ENCODE results near the gene NSMCE4A. TPM values are rescaled to one million over a fixed set of nuclear protein-coding genes. Genes with fewer than 3 reads are reported as not detected.
"Not testable (repeated sequence)": the region's sequence is repeated elsewhere in the genome, so short reads cannot be mapped to it uniquely, and the experiment has no call there.

The NSMCE4A gene
- total RNA-seq, 1 experiment from 2014 or later: 85.0 TPM

DNA sequence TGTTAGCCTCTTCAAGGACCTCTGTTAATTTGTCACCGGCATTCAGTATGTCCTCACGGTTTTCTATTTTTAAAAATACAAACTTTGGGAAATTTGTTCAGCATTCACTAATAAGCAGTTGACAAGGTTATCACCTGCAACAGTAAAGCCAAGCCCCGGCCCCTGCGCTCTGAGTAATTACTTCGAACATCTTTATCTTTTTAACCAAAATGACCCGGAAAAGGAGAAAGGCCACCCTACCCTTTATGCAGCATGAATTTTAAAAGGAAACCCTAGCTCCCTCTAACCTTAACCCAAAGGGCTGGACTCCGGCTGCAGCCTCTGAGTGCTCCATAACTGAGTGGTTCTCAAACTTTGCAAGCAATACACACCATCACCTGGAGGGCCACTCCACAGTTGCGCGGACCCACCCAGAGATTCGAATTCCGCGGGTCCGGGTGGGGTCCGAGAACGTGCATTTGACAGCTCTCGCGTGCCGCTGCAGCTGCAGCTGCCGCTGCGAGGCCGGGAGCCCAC, 940 bp downstream of the NSMCE4A start:
- H3K4me3 ChIP-seq (ENCODE audit: insufficient read depth, low read depth, low read length): peak overlapping the region; percentile 83
- H3K36me3 ChIP-seq (replicated peaks; ENCODE audit: control insufficient read depth, insufficient read depth, low read length): no peaks in the 10 kb centered on the region
- no peak for DNase-seq
- H3K27me3 ChIP-seq (ENCODE audit: control insufficient read depth, insufficient read depth, low read length): no peaks in the 10 kb centered on the region

DNA sequence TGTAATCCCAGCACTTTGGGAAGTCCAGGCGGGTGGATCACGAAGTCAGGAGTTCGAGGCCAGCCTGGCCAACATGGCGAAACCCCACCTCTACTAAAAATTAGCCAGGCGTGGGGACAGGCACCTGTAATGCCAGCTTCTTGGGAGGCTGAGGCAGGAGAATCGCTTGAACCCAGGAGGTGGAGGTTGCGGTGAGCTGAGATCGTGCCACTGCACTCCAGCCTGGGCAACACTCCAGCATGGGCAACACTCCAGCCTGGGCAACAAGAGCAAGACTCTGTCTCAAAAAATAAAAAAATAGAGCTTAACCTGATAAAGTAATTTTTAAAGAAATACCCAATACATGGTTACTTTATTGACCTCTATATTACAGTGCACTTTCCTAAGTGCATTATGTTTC, 5.9 kb downstream of the NSMCE4A start:
- not testable (repeated sequence) for H3K36me3 ChIP-seq (replicated peaks; ENCODE audit: control insufficient read depth, insufficient read depth, low read length); DNase-seq; H3K4me3 ChIP-seq (ENCODE audit: insufficient read depth, low read depth, low read length); H3K27me3 ChIP-seq (ENCODE audit: control insufficient read depth, insufficient read depth, low read length)

DNA sequence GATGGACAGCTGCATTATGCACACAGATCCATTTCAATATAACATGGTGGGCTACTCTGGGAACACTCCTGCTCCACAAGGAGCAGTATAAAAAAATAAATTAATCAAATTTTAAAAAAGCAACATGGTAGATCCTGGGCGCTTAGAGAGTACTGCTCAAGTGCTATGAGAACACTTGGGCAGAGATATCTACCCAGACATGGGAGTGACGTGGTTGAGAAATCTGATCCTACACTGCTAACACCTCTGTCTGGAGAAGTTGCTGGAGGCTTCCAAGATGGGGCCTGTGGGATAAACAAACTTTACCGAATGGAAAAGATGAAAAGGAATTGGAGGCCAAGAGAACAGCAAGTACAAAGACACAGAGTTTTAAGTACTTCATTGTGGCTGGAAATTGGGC, 9.0 kb downstream of the NSMCE4A start:
- DNase-seq: no peak
- H3K27me3 ChIP-seq (ENCODE audit: control insufficient read depth, insufficient read depth, low read length): no peaks in the 10 kb centered on the region
- H3K36me3 ChIP-seq (replicated peaks; ENCODE audit: control insufficient read depth, insufficient read depth, low read length): peaks cover 9% of the 10 kb centered on the region
- no peak overlapping the region for H3K4me3 ChIP-seq (ENCODE audit: insufficient read depth, low read depth, low read length)

DNA sequence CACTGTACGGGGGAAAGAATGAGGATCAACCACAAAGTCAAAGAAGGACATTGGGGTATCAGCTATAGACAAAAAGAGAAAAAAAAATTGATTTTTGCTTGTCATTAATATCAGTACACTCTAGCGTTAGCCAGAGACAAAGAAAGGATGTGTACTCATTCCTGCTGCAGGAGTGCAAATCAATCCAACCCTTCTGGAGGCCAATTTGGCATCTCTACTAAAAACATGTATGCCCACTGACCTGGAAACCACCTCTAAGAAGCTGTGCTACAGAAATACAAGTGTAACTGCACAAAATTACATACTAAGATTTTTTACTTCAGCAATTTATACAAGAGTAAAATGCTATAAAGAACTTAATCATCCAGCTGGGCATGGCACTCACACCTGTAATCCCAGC, 13.6 kb downstream of the NSMCE4A start:
- H3K4me3 ChIP-seq (ENCODE audit: insufficient read depth, low read depth, low read length): no peak overlapping the region
- no peaks in the 10 kb centered on the region for H3K27me3 ChIP-seq (ENCODE audit: control insufficient read depth, insufficient read depth, low read length)
- H3K36me3 ChIP-seq (replicated peaks; ENCODE audit: control insufficient read depth, insufficient read depth, low read length): peaks cover 3% of the 10 kb centered on the region

DNA sequence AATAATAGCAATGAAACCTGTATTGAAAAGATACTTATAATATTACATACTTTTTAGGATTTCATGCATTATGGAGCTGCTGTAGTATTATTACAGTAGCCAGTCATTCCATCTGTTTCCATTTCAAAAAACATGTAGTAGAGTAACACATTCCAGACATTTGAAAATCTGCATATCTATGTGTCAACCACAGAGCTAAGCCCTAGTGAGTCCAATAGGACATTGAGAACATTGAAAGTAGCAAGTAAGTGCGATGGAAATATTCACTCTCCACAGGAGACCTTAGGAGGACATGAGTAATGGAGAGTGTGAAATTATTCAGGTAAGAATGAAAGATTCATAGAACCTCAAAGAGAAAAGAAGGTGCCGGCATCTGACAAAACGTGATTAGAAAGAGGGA, 15.3 kb downstream of the NSMCE4A start:
- no peaks in the 10 kb centered on the region for H3K27me3 ChIP-seq (ENCODE audit: control insufficient read depth, insufficient read depth, low read length)
- no peak overlapping the region for H3K4me3 ChIP-seq (ENCODE audit: insufficient read depth, low read depth, low read length)
- H3K36me3 ChIP-seq (replicated peaks; ENCODE audit: control insufficient read depth, insufficient read depth, low read length): peaks cover 2% of the 10 kb centered on the region
- DNase-seq: no peak

More for the DNA sequence above, 13.6 kb downstream of the NSMCE4A start:
- DNase-seq: no peak

DNA sequence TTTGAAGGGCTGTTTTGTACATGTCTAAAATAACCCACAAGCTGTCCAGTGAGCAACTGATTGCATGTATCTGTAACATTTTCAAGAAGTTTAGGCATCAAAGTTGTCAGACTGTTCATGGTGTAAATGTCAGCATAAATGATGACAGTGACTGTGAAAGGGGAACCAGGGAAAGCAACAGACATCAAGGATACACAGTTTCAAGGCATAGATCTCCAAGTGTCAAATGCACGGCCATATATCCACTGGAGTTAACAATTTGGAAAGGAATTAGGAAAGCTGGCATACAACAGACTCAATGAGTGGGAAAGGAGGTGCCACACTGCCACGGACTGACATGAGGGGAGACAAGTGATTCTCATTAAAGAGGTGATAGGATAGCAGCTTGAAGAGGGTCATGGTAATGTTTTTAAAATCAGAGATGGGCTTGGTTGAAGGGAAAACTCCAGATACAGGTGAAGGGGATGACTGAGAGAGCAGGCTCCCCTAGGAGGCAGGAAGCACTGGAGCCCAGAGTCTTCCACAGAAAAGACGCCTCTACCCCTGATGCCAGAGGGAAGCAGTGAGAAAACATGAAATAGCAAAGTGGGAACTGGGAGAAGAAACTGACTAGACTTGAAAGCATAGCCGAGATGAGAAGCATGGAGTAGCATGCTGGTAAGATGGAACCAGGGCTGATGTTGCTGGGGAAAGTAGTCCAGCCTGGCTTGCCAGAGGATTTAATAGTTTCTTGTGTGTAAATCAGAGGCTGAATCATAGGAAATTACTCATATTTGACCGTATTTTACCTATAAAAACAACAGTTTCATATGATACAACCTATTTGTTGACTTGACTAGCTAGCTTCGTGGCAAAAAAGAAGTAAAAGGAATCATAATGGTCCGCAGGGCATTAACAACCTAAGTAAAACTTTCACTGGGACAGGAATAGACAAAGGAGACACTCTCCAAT, 18.6 kb downstream of the NSMCE4A start:
- DNase-seq: no peak
- no peaks in the 10 kb centered on the region for H3K27me3 ChIP-seq (ENCODE audit: control insufficient read depth, insufficient read depth, low read length)
- peaks cover 2% of the 10 kb centered on the region for H3K36me3 ChIP-seq (replicated peaks; ENCODE audit: control insufficient read depth, insufficient read depth, low read length)
- no peak overlapping the region for H3K4me3 ChIP-seq (ENCODE audit: insufficient read depth, low read depth, low read length)

DNA sequence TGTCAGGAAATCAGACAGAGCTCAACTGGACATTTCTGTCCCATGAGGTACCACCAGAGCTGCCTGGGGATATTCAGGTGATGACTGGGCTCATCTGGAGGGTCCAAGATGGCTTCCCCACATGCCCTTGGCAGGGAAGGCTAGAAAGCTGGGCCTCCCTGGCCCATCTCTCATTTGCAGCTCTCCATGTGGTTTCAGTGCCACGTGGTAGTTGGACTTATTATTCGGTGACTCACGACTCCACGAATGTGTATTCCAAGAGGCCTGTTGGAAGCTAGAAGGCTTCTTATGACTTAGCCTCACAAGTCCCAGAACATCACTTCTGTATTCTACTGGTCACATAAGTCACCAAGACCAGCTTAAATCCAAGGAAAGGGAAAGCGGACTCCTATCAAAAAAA, 22.8 kb downstream of the NSMCE4A start:
- DNase-seq: no peak
- Histone ChIP-seq H3K36me3 (replicated peaks; ENCODE audit: control insufficient read depth, insufficient read depth, low read length) (no peaks in the 10 kb centered on the region; the same call in 1 of the 2 replicates), H3K27me3 (ENCODE audit: control insufficient read depth, insufficient read depth, low read length) (no peaks in the 10 kb centered on the region; the same call in 1 of the 2 replicates), H3K4me3 (ENCODE audit: insufficient read depth, low read depth, low read length) (no peak overlapping the region)

DNA sequence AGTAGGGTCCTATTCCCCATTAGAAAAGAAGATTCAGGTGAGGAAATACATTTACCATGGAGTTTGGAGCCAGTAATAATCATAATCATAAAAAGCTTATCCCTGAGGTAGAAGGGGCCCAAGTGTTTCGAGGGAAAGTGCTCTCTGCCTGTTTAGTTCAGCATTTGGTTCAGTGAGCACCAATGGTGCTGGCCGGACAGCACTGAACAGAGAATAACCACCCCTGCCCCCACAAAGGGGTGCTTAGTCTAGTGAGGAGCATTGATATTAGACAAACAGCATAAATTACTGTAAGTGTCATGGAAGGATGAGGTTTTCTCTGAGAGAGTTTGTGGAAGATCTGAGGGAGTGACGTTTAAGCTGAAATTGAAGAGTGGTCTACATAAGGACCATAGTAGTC, 25.6 kb downstream of the NSMCE4A start:
- H3K27me3 ChIP-seq (ENCODE audit: control insufficient read depth, insufficient read depth, low read length): no peaks in the 10 kb centered on the region; the same call in 1 of the 2 replicates
- DNase-seq: no peak

DNA sequence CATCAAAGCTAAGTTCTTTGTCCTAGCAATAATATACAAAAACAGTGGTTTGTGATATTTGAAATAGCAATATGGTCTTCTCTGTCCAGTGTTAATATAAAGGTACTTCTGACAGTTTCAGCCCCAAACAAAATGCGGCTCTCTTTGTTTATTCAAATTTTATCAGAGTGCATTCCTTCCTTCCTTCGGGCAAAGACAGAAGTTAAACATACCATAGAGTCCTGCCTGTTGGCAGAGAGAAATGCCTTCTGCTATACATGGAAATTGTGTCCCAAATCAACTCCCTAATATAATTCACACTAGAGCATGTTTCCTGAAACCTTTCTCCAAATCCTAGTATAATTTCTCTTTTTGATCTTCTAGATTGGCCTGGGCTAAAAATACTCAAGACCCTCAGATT, 26.0 kb downstream of the NSMCE4A start:
- no peaks in the 10 kb centered on the region; the same call in 1 of the 2 replicates for H3K27me3 ChIP-seq (ENCODE audit: control insufficient read depth, insufficient read depth, low read length)
- no peaks in the 10 kb centered on the region for H3K36me3 ChIP-seq (replicated peaks; ENCODE audit: control insufficient read depth, insufficient read depth, low read length)
- DNase-seq: no peak
- no peak overlapping the region for H3K4me3 ChIP-seq (ENCODE audit: insufficient read depth, low read depth, low read length)

More for the DNA sequence above, 25.6 kb downstream of the NSMCE4A start:
- Histone ChIP-seq H3K36me3 (replicated peaks; ENCODE audit: control insufficient read depth, insufficient read depth, low read length) (no peaks in the 10 kb centered on the region), H3K4me3 (ENCODE audit: insufficient read depth, low read depth, low read length) (no peak overlapping the region)

DNA sequence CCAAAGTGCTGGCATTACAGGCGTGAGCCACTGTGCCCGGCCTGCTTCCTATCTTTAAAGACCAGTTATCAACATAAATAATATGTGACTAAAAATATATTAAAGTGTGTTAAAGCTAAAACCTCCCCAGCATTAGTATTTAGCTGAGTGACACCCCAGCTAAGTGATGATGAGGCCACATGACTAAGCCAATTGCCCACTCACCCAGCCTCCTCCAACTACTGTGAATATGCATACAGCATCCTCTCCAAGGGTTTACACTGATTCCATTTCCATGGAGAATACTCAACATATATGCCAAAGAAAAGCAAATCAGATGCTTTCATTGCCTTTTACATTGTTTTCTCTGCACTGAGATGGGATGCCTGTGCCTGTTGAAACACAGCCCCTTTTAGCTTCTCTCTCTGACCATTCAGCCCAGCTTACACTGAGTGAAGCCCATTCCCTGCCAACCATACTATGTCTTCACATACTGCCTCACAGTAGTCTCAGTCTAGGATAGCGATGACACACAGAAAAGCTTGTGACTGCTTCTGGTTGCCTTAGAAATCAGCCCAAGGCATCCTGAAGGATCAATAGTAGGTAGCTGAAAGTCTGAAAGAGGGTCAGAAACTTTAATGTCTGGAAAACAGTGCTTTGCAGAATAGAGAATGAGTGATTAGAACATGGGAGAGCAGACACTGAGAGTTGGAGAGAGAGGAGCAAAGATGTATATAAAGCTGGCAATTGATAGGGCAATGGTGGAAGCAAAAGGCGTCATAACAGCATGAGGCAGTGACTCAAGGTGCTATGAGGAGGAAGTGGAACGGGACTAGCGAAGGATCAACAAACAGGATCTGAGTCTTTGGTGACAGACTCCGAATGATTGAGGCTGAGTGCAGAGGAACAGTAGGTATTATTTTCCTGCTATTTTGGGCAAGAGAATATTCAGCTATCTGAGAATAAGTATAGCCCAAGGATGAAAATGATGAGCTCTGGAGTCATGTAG, 27.4 kb downstream of the NSMCE4A start:
- DNase-seq: no peak
- Histone ChIP-seq H3K36me3 (replicated peaks; ENCODE audit: control insufficient read depth, insufficient read depth, low read length) (no peaks in the 10 kb centered on the region), H3K27me3 (ENCODE audit: control insufficient read depth, insufficient read depth, low read length) (no peaks in the 10 kb centered on the region; the same call in 1 of the 2 replicates), H3K4me3 (ENCODE audit: insufficient read depth, low read depth, low read length) (no peak overlapping the region)

DNA sequence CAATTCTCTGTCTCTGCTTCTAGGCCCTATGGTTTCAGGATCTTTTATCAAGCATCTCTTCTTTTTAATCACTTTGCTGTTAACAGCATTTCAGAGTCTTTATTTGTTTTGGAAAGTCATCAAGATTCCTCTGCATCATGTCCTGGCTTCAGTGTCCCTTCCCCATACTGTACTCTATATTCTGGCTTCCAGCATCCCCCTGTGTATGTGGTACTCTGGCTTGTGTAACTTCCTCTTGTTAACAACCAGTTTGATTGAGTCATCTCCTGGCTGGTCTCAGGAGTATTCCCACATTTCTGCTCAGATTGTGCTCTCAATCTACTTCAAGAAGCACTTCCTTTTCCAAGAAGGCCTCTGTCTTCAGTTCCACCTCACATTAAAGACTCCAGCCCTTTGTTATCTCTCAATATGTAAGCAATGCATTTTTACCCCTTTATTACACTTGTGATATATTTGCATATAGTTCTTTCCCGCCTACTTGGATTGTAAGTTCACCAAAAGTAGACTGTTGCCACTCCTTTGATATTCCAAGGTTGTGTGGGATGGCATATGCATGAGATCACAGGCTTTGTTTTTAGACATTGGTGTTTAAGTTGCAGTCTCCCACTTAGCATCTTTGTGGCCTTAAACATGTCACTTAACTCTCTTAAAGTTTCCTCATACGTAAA, 32.1 kb downstream of the NSMCE4A start:
- Histone ChIP-seq H3K36me3 (replicated peaks; ENCODE audit: control insufficient read depth, insufficient read depth, low read length) (no peaks in the 10 kb centered on the region), H3K27me3 (ENCODE audit: control insufficient read depth, insufficient read depth, low read length) (no peaks in the 10 kb centered on the region), H3K4me3 (ENCODE audit: insufficient read depth, low read depth, low read length) (no peak overlapping the region)
- no peak for DNase-seq

DNA sequence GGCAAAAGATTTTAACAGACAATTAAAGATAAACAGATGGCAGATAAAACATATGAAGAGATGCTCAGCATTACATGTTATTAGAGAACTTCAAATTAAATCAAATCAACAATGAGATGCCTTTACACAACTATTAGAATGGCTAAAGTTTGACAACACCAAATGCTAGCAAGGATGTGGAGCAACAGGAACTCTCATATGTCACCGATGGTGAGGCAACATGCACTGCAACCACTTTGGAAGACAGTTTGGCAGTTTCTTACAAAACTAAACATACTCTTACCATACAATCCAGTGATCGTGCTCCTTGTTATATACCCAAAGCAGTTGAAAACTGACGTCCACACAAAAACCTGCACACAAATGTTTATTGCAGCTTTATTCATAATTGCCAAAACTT, 33.5 kb downstream of the NSMCE4A start:
- Histone ChIP-seq H3K36me3 (replicated peaks; ENCODE audit: control insufficient read depth, insufficient read depth, low read length) (no peaks in the 10 kb centered on the region), H3K27me3 (ENCODE audit: control insufficient read depth, insufficient read depth, low read length) (no peaks in the 10 kb centered on the region)
- no peak for DNase-seq

DNA sequence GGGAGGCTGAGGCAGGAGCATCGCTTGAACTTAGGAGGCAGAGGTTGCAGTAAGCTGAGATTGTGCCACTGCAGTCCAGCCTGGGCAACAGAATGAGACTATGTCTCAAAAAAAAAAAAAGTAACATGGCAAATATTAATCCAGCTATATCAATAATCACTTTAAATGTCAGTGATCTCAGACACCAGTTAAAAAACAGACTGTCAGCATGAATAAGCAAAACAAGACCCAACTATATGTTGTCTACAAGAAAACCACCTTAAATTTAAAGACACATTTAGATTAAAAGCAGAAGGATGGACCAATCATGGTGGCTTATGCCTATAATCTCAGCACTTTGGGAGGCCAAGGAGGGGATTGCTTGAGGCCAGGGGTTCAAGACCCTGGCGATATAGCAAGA, 38.7 kb downstream of the NSMCE4A start:
- DNase-seq: no peak
- Histone ChIP-seq H3K4me3 (ENCODE audit: insufficient read depth, low read depth, low read length) (no peak overlapping the region), H3K27me3 (ENCODE audit: control insufficient read depth, insufficient read depth, low read length) (no peaks in the 10 kb centered on the region), H3K36me3 (replicated peaks; ENCODE audit: control insufficient read depth, insufficient read depth, low read length) (no peaks in the 10 kb centered on the region)

More for the DNA sequence above, 33.5 kb downstream of the NSMCE4A start:
- H3K4me3 ChIP-seq (ENCODE audit: insufficient read depth, low read depth, low read length): no peak overlapping the region

DNA sequence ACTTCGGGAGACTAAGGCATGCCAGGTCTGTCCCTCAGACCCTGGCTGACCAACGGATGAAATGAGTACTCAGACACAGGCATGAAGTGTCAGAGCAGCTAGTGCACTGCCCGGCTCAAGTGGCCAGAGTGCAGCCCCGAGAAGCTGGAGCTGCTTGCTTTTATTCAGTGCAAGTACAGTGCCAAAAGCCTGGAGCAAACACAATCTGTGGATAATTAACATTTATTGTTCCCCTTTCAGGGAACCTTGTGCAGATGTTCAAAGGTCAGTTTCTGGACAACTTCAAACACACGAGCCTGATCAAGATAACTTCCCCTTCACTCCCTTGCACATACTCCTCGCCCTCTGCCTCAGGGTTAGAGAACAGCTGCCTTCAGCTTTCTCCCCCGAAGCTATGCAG, 39.3 kb downstream of the NSMCE4A start:
- H3K4me3 ChIP-seq (ENCODE audit: insufficient read depth, low read depth, low read length): no peak overlapping the region
- H3K27me3 ChIP-seq (ENCODE audit: control insufficient read depth, insufficient read depth, low read length): no peaks in the 10 kb centered on the region
- no peak for DNase-seq
- H3K36me3 ChIP-seq (replicated peaks; ENCODE audit: control insufficient read depth, insufficient read depth, low read length): no peaks in the 10 kb centered on the region
